Measurements from ENCODE around the gene PIGBOS1. TPM values are rescaled to one million over a fixed set of nuclear protein-coding genes. Genes with fewer than 3 reads are reported as not detected.

PIGBOS1 gene
- total and polyA plus RNA-seq, 9 of the 15 experiments (the other 6 are each of a cell fraction or from before 2014, with no cell fraction given) = 25.2 to 76.2 (median 46.0) TPM

DNA sequence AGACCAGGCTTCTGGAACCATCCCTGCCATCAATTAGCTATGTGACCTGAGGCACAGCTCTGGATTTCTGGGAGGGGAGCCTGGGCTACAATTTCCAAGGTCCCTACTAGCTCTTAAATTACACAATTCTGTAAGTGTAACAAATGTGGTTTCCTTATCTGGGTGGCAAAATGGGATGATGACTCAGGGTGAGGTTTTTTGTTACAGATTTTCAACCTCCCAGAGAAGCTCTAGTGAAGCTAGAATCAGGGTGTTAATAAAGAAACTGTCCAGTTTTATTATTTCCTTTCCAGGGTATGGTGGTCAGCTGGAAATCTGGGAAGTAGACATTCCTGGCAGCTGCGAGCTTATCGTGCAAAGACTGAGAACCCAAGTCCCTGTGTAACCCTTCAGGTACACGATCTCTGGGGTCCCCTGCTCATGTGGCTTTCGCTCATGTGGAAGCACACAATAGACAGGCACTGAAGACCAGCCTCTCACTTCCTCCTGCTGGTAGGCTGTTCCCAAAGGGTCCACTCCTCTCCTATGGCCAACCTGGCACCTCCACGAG, 36.6 kb downstream of the PIGBOS1 start (continued):
- TF ChIP-seq, protein P1, sequence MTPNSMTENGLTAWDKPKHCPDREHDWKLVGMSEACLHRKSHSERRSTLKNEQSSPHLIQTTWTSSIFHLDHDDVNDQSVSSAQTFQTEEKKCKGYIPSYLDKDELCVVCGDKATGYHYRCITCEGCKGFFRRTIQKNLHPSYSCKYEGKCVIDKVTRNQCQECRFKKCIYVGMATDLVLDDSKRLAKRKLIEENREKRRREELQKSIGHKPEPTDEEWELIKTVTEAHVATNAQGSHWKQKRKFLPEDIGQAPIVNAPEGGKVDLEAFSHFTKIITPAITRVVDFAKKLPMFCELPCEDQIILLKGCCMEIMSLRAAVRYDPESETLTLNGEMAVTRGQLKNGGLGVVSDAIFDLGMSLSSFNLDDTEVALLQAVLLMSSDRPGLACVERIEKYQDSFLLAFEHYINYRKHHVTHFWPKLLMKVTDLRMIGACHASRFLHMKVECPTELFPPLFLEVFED (CRISPR knock-in tag; conservative IDR thresholded peaks at IDR 0.05) = no peak
- TF ChIP-seq, protein P2, sequence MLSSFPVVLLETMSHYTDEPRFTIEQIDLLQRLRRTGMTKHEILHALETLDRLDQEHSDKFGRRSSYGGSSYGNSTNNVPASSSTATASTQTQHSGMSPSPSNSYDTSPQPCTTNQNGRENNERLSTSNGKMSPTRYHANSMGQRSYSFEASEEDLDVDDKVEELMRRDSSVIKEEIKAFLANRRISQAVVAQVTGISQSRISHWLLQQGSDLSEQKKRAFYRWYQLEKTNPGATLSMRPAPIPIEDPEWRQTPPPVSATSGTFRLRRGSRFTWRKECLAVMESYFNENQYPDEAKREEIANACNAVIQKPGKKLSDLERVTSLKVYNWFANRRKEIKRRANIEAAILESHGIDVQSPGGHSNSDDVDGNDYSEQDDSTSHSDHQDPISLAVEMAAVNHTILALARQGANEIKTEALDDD (IDR thresholded peaks at IDR 0.05) = peak; percentile 51
- TF ChIP-seq, protein P3, sequence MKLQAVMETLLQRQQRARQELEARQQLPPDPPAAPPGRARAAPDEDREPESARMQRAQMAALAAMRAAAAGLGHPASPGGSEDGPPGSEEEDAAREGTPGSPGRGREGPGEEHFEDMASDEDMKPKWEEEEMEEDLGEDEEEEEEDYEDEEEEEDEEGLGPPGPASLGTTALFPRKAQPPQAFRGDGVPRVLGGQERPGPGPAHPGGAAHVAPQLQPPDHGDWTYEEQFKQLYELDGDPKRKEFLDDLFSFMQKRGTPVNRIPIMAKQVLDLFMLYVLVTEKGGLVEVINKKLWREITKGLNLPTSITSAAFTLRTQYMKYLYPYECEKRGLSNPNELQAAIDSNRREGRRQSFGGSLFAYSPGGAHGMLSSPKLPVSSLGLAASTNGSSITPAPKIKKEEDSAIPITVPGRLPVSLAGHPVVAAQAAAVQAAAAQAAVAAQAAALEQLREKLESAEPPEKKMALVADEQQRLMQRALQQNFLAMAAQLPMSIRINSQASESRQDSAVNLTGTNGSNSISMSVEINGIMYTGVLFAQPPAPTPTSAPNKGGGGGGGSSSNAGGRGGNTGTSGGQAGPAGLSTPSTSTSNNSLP (IDR thresholded peaks at IDR 0.05; ENCODE audit: borderline replicate concordance, low read depth, low read length) = no peak
- TF ChIP-seq PURB (CRISPR knock-in tag; IDR thresholded peaks at IDR 0.05; ENCODE audit: low read depth) (no peak), TEAD4 (IDR thresholded peaks at IDR 0.05; ENCODE audit: low read length) (peak; percentile 79), TEAD4 (CRISPR knock-in tag; IDR thresholded peaks at IDR 0.05; ENCODE audit: borderline replicate concordance) (no peak), FOXK2 (conservative IDR thresholded peaks at IDR 0.05 in 1 of 2, IDR thresholded peaks at IDR 0.05 in 1 of 2; ENCODE audit: low read depth in 2 of 2) (no peak), ARNT (IDR thresholded peaks at IDR 0.05) (peak in 1 of 2 experiments; percentile 70; a peak in 1 of 4 replicates), ZNF224 (CRISPR knock-in tag; IDR thresholded peaks at IDR 0.05) (no peak), ZNF347 (CRISPR knock-in tag; IDR thresholded peaks at IDR 0.05; ENCODE audit: low read depth) (no peak), FOXJ2 (tag; IDR thresholded peaks at IDR 0.05) (no peak)
- TF ChIP-seq, protein P4, sequence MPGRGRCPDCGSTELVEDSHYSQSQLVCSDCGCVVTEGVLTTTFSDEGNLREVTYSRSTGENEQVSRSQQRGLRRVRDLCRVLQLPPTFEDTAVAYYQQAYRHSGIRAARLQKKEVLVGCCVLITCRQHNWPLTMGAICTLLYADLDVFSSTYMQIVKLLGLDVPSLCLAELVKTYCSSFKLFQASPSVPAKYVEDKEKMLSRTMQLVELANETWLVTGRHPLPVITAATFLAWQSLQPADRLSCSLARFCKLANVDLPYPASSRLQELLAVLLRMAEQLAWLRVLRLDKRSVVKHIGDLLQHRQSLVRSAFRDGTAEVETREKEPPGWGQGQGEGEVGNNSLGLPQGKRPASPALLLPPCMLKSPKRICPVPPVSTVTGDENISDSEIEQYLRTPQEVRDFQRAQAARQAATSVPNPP (IDR thresholded peaks at IDR 0.05; ENCODE audit: borderline replicate concordance, insufficient read depth, insufficient read length) = no peak
- TF ChIP-seq, protein P5, sequence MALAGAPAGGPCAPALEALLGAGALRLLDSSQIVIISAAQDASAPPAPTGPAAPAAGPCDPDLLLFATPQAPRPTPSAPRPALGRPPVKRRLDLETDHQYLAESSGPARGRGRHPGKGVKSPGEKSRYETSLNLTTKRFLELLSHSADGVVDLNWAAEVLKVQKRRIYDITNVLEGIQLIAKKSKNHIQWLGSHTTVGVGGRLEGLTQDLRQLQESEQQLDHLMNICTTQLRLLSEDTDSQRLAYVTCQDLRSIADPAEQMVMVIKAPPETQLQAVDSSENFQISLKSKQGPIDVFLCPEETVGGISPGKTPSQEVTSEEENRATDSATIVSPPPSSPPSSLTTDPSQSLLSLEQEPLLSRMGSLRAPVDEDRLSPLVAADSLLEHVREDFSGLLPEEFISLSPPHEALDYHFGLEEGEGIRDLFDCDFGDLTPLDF (CRISPR knock-in tag; IDR thresholded peaks at IDR 0.05) = no peak
- TF ChIP-seq, protein P6, sequence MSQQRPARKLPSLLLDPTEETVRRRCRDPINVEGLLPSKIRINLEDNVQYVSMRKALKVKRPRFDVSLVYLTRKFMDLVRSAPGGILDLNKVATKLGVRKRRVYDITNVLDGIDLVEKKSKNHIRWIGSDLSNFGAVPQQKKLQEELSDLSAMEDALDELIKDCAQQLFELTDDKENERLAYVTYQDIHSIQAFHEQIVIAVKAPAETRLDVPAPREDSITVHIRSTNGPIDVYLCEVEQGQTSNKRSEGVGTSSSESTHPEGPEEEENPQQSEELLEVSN (IDR thresholded peaks at IDR 0.05; ENCODE audit: borderline replicate concordance in 1 of 2, extremely low read depth in 1 of 2, insufficient read depth in 1 of 2, insufficient read length in 1 of 2, low read depth in 1 of 2, low read length in 1 of 2, poor library complexity in 1 of 2, severe bottlenecking in 1 of 2) = no peak
